HG03432 (cell line): ENCODE results near the gene METTL8.

Source experiments
- ATAC-seq: cut with Tn5 transposase; IDR thresholded peaks from one replicate; pipeline ENCODE4 v1.9.1; 2021; ENCODE audit warnings: mild to moderate bottlenecking, moderate library complexity; ENCODE audit not compliant: unreplicated experiment

The METTL8 gene, protein sequence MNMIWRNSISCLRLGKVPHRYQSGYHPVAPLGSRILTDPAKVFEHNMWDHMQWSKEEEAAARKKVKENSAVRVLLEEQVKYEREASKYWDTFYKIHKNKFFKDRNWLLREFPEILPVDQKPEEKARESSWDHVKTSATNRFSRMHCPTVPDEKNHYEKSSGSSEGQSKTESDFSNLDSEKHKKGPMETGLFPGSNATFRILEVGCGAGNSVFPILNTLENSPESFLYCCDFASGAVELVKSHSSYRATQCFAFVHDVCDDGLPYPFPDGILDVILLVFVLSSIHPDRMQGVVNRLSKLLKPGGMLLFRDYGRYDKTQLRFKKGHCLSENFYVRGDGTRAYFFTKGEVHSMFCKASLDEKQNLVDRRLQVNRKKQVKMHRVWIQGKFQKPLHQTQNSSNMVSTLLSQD

GRCh38 chr2:171433763-171434012, at the start of gene METTL8:
TSS of gene METTL8 (minus strand) at chr2:171433990. CDS start at chr2:171392185, 41,805 bp downstream.
- no peak for ATAC-seq

GRCh38 chr2:171482877-171483276, 49.1 kb upstream of the METTL8 start:
- no peak for ATAC-seq

- peak; percentile 51 for ATAC-seq
These were observed 48.5 kb upstream of the METTL8 start for GRCh38 chr2:171482308-171482707.

- ATAC-seq: no peak
These were observed 47.1 kb upstream of the METTL8 start for GRCh38 chr2:171480908-171481307.

DNA sequence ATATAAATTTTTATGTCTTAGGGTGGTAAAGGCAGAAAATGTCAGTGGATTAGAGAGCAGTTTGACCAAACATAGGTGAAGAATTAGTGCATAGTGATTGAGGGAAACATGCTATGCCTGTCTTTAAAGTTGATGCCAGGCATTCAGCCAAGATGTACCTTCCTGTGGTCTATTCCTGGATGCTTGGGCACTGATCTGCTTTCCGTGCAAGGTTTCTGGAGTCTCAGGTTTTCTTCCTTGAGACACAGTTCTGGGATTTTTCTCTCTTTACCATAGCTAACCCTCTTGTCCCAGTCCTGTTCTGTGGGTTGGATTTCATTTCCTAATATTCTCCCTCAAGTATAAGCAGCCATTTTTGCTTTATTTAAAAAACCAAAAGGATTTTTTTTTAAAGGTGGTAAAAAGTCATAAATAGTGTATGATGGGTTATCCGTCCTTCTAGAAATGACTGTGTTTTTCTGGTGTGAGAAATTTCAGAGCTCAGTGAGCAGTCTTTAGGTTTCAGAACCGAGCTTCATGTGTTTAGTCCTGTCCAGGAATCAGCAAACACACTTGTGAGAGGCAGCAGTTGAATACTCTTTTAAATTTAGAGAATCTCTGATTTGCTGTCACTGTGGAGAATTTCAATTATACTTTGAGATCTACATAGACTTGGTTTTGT, 45.5 kb upstream of the METTL8 start:
- ATAC-seq: peak; percentile 57

GRCh38 chr2:171478345-171478744, 44.6 kb upstream of the METTL8 start:
- no peak for ATAC-seq

DNA sequence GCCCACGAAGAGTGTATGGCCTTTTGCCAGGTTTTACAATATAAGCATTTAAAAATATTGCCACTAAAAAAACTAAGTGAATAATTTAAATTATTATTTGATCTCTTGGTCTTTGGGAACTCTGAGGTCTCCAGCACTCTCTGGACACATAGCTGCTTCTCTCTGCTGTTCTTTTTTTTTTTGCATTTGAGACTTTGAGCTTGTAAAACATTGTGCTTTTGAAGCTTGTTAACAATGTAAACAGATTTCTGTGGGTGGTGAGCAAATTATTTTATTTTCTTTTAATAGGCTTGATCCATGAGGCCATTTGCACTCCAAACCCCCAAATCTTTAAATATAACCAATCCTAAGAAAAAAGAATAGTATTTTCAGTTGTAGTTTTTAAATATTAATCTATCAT, 42.2 kb upstream of the METTL8 start:
- no peak for ATAC-seq

DNA sequence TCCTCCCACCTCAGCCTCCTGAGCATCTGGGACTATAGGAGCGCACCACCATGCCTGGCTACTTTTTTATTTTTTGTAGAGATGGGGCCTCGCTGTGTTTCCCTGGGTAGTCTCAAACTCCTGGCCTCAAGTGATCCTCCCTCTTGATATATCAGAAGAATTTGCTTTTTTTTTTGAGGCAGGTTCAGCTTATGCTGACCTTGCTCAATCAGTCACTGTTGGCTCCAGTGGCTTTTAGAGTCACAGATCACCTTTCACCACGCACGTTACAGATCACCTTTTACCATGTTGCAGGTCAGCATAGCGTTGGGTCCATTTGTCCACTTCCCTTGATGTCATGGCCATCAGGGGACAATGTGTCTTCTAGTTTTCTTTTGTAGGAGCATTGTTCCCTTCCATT, 36.3 kb upstream of the METTL8 start:
- no peak for ATAC-seq

DNA sequence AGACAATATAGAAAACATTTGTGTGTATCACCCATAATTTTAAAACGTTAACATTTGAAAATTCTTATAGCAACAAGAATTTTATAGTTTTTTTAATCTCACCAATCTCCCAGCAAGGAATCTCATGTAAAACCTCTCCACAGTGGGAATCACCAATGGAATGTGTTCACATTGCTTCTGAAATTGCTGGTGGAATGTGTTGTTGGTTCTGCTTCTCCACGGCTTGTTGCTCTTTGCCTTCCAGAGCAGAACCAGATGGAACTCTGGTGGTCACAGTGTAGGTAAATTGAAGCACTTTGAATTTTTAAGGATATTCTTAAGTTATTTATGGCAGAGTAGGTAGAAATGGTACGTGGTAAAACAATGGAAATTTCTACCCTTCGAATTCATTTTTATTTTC, 35.4 kb upstream of the METTL8 start:
- ATAC-seq: no peak

DNA sequence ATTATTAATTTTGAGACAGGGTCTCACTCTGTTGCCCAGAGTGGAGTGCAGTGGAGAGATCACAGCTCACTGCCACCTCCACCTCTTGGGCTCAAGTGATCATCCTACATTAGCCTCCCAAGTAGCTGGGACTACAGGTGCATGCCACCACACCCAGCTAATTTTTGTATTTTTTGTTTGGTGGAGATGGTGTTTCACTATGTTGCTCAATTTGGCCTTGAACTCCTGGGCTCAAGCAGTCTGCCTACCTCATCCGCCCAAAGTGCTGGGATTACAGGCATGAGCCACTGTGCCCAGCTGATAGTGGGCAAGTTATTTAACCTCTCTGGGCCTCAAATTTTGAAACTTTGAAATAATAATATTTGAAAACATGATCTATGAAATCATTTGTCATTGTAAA, 26.7 kb upstream of the METTL8 start:
- no peak for ATAC-seq

DNA sequence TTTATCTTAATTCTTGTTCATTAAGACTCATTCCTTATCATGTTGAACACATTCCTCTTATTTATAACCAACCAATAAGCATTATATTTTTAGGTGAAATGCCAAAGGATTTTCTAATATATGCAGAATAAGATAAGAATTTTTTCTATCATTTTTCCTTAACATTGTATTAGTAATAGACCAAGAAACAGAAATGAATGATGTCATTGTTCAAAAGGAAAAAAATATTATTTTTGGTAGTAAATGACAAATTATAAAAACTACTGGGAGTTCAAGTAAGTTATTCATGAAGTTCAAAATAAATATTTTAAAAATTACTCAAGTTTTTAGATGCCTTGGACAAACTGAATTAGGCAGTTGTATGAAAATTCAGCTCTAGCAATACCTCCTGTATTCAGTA, 25.7 kb upstream of the METTL8 start:
- ATAC-seq: no peak

- no peak for ATAC-seq
These were observed 19.0 kb upstream of the METTL8 start for GRCh38 chr2:171452773-171453172.

DNA sequence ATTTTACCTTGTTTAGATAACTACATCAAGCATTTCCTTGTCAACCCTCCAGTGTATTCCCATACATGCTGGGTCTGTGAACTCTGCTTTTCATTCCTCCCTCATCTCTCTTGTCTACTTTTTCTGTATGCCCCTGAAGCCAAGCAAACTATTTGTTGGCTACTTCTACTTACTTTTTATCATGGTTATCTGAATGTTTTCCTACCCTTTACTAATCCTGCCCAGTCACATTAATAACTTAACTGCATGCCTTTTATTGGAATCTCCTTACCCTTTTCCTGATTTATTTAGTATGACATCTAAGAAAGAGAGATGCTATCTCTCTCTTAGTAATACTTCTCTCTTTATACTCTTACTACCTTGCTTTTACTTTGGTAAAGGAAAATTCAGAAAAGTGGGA, 17.3 kb upstream of the METTL8 start:
- ATAC-seq: no peak

DNA sequence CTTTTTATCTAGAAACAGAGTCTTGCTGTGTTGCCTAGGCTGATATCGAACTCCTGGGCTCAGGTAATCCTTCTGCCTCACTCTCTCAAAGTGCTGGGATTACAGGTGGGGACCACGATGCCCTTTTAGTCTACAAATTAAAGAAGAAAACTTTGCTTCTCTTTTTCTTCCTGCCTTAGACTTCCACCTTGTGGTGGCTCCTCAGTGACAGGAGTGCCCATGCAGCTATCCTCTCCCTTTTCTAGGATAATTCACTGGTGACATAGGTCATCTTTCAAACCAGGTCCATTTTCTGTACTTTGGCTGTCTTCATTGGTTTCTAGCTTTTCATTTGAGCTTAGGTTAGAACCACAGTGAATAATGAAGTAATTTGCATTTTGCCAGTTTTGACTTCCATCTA, 13.9 kb upstream of the METTL8 start:
- no peak for ATAC-seq

- ATAC-seq: no peak
These were observed 7.7 kb upstream of the METTL8 start for GRCh38 chr2:171441470-171441869.

DNA sequence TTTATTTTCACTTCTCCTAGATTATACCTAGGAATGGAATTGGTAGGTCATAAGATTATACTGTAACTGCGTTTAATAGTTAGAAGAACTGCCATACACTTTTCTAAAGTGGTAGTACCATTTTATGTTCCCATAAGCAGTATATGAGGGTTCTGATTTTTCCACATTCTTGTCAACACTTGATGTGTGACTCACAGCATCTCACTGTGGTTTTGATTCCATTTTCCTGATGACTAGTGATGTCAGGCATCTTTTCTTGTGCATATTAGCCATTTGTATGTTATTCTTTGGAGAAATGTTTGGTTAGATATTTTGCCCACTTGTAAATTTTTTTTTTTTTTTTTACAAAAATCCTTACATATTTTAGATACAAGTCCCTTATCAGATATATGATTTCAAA, 2.5 kb upstream of the METTL8 start:
- ATAC-seq: no peak

- peak; percentile 92 for ATAC-seq
These were observed 511 bp upstream of the METTL8 start, which contains the start of gene DCAF17 for GRCh38 chr2:171434013-171434989. TSS of gene DCAF17 (plus strand) at chr2:171434226. CDS start at chr2:171434578, 352 bp downstream.

DNA sequence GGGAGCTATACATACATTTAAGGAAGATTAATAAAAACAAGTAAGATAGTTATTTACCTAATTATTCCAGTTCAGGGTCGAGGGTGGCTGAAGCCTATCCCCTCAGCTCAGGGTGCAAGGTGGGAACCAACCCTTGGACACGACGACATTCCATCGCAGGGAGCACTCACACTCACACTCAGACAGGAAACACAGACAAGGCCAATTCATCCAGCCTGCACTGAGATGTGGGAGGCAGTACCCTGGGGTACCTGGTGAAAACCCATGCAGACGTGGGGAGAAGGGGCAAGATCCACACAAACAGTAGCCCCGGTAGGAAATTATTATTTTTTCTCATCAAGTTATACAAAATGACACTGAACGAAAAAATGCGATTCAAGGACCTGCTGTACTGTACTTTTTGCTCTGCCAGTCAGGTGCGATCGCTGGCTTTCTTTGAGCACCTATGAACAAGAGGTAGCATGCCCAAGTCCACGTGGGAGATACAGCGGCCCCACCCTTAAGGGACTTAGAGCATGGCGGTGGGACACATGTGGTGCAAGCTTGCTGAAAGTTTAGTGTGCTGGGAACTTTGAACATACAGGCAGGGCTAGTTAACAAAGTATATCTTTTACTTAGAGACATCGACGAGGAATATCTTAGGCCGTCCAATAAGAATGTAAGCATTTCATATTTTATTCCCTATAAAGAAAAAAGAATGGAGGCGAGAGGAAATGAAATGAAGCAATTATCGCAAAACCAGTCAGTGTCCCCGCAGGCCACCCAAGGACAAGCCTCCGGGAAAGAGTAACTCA, 624 bp downstream of the METTL8 start:
- peak; percentile 10 for ATAC-seq

- no peak for ATAC-seq
These were observed 1.4 kb downstream of the METTL8 start for GRCh38 chr2:171432206-171432968.

DNA sequence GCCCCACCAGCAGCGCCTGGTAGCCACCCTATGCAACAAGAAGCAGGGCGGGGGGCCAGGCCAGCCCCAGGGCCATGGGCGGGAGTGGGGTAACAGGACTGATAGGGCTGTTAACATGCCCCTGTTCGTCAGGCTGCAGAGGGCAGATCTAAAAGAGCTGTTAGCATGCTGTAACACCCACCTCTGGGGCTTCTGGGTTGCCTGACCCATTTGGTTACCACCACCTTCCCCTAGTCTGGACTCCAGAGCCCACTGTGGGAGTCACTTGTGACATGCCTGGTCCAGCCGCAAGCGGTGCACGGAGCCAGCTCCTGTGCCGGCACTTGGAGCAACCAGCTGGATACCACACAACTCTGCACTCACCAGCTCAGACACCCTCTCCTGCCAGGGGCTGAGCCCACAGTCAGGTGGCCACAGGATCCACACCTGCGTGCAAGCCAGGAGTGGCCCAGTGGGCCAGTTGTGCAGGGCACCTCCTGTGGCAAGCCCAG, 2.1 kb downstream of the METTL8 start:
- ATAC-seq: no peak
